H1 (cell line): Measurements from ENCODE around the gene EIPR1. TPM values are rescaled to one million over a fixed set of nuclear protein-coding genes. Genes with fewer than 3 reads are reported as not detected.

Source experiments
- ATF2 ChIP-seq: IDR thresholded peaks from 2 replicates; pipeline ENCODE4 v1.6.1; 2012; ENCODE audit warnings: low read length, inconsistent platforms
- CHD7 ChIP-seq: fragments of 300-600 bp; sonication (generic); IDR thresholded peaks from 2 replicates; pipeline ENCODE4 v1.7.1; 2012; ENCODE audit warnings: low read length, moderate library complexity, mild to moderate bottlenecking, inconsistent platforms; ENCODE audit not compliant: insufficient replicate concordance
- POLR2AphosphoS5 ChIP-seq: IDR thresholded peaks from 2 replicates; pipeline ENCODE4 v1.6.1; 2011; ENCODE audit warnings: low read depth, low read length
- POU5F1 ChIP-seq: IDR thresholded peaks from 2 replicates; pipeline ENCODE4 v1.6.1; 2011; ENCODE audit warnings: low read depth, mild to moderate bottlenecking, low read length, moderate library complexity
- RBBP5 ChIP-seq: IDR thresholded peaks from 2 replicates; pipeline ENCODE4 v1.7.1; 2012; ENCODE audit warnings: low read depth, mild to moderate bottlenecking, inconsistent platforms, low read length, moderate library complexity, borderline replicate concordance
- TAF1 ChIP-seq: IDR thresholded peaks from 2 replicates; pipeline ENCODE4 v1.6.1; 2011; ENCODE audit warnings: mild to moderate bottlenecking, low read depth, low read length
- TAF7 ChIP-seq: optimal IDR thresholded peaks from 2 replicates; pipeline ENCODE3; 2011; ENCODE audit warnings: low read depth, mild to moderate bottlenecking, inconsistent platforms, low read length, moderate library complexity, borderline replicate concordance
- polyA plus RNA-seq, 7 experiments: library from polyadenylated mRNA; depleted of rRNA in 3 of 7; stranded (reverse) in 5 of 7; unstranded in 2 of 7; fragments of >200 nt in 5 of 7; fragments of 200-250 nt in 2 of 7; gene quantifications; 1 replicate in 5 of 7; 2 replicates in 1 of 7; 4 replicates in 1 of 7; pipeline versions ENCODE4 v1.2.1 to v1.2.3, GENCODE V29; 2011 to 2013; ENCODE audit warnings: missing spikeins in 2 of 7, mixed read lengths in 2 of 7
- total RNA-seq: library from RNA; stranded (reverse); fragmentation: NEBNext Ultra II Directional; extraction: Animal tissue kit (Norgen Biotek cat#: 25700); gene quantifications from 2 replicates; pipeline ENCODE4 v1.2.1, GENCODE V29; 2021

EIPR1 gene
- total and polyA plus RNA-seq, 2 of the 8 experiments (the other 6 are each of a cell fraction or from before 2014, with no cell fraction given), result 26.3 to 56.4 TPM

GRCh38 chr2:3379647-3380534 is 2.3 kb upstream of the EIPR1 start, which contains the start of gene TRAPPC12 (continued):
- peak; percentile 33 for TF ChIP-seq TAF7
- TF ChIP-seq TAF1, result peak; percentile 80
- peak; percentile 90; the same call in 1 of the 2 replicates for TF ChIP-seq RBBP5
- no peak for TF ChIP-seq POU5F1
- TF ChIP-seq CHD7, result no peak
- no peak for TF ChIP-seq ATF2
- peak; percentile 76 for TF ChIP-seq POLR2AphosphoS5
